Skeletal muscle tissue (tissue), 4 donors: ENCODE data around the gene TTC29. TPM values are rescaled to one million over a fixed set of nuclear protein-coding genes. Genes with fewer than 3 reads are reported as not detected.

Experiments used
- H3K27ac ChIP-seq: one replicate; pipeline ENCODE4 v1.7.0; 2013; ENCODE audit warnings: mild to moderate bottlenecking, low read depth, low read length, inconsistent platforms
- H3K27me3 ChIP-seq, 3 donors: one replicate each; pipeline ENCODE4 v1.7.0; 2013; ENCODE audit warnings: low read length in 3 of 3; ENCODE audit not compliant: control insufficient read depth in 3 of 3, insufficient read depth in 3 of 3
- H3K36me3 ChIP-seq, 3 donors: one replicate each; pipeline ENCODE4 v1.7.0; 2013; ENCODE audit warnings: low read length in 3 of 3; ENCODE audit not compliant: control insufficient read depth in 3 of 3, insufficient read depth in 3 of 3
- H3K4me1 ChIP-seq, 3 donors: one replicate each; pipeline ENCODE4 v1.7.0; 2013; ENCODE audit warnings: low read length in 3 of 3, mild to moderate bottlenecking in 3 of 3; ENCODE audit not compliant: control insufficient read depth in 3 of 3, insufficient read depth in 3 of 3
- H3K4me3 ChIP-seq, 3 donors: one replicate each; pipeline ENCODE4 v1.7.0; 2013; ENCODE audit warnings: low read length in 3 of 3
- H3K9ac ChIP-seq, 3 donors: one replicate each; pipeline ENCODE4 v1.7.0; 2013; ENCODE audit warnings: low read length in 3 of 3, mild to moderate bottlenecking in 3 of 3, moderate library complexity in 2 of 3, low read depth in 1 of 3
- H3K9me3 ChIP-seq, 3 donors: one replicate each; pipeline ENCODE4 v1.7.0; 2013; ENCODE audit warnings: low read length in 3 of 3; ENCODE audit not compliant: control insufficient read depth in 3 of 3
- total RNA-seq: library from RNA; depleted of rRNA; stranded (reverse); fragments of >200 nt; gene quantifications from one replicate; pipeline ENCODE4 v1.2.3, GENCODE V29; 2014
- donor health status: Osteomylitis.

The TTC29 gene
- total RNA-seq, 1 donor from 2014 or later, result 0.52 TPM

DNA sequence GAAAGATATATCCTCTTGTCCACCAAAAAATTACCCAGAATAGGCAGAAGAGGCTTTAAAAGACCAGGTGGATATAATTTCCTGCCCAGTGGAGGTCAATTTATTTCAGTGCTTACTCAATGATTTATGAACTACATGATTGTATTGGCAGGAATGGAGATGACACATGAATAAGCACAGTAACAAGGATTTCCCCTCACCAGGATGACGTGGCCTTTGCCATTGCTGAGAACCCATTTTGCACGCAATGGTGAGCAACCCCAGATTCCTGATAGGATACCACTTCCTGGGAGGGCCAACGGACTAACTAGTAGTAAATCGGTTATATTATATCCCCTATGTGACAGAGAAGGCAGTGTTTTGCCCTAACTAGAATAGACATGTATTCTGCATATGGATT is 11.6 kb upstream of the TTC29 start:
- Histone ChIP-seq H3K9me3 (no peaks in the 10 kb centered on the region), H3K9ac (no peak overlapping the region), H3K4me1 (no peaks in the 10 kb centered on the region), H3K4me3 (no peak overlapping the region), H3K27ac (no peak overlapping the region), H3K27me3 (peaks cover 0 to 2% (median 2%) of the 10 kb centered on the region in 3 donors), H3K36me3 (no peaks in the 10 kb centered on the region)

DNA sequence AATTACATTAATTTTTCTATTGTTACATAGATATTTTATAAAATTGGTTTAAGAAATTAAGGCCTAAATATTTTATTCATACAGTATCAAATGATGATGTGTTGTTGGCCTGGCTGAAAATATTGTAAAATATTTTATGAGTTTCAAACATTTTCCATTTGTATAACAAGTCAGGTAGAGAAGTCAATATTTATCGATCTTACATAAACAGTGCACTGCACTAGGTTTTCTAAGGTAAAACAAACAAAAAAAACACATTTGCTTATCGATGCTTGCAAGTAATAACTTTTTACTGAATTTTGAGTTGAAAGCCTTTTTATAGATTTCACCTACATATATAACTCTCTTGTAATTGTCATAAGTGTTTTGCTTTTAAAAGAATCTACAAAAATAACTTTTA is 7.2 kb upstream of the TTC29 start:
- no peaks in the 10 kb centered on the region for H3K9me3 ChIP-seq
- H3K36me3 ChIP-seq, result no peaks in the 10 kb centered on the region
- no peak overlapping the region for H3K4me3 ChIP-seq
- no peaks in the 10 kb centered on the region for H3K4me1 ChIP-seq
- peaks cover 0 to 5% (median 2%) of the 10 kb centered on the region in 3 donors for H3K27me3 ChIP-seq
- no peak overlapping the region for H3K27ac ChIP-seq
- no peak overlapping the region for H3K9ac ChIP-seq

DNA sequence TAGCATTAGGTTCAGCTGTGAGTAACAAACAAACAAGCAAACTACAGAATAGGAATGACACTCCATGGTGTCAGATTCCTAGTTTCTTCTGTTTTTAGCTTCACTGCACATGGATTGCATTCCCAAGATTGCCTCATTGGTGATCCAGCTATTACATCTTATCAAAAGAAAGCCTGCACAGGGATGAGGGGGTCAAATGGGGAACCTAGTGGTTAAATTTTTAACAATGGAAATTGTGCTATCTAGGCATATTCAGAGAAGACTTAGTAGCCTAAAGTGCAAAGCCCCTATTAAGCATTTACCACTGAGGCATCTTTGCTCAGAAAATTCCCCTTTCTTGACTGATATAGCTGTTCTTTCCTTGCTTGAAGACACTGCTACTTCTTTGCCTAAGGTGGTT is 3.9 kb upstream of the TTC29 start:
- no peak overlapping the region for H3K9ac ChIP-seq
- no peaks in the 10 kb centered on the region for H3K9me3 ChIP-seq
- no peaks in the 10 kb centered on the region for H3K36me3 ChIP-seq
- H3K27ac ChIP-seq, result no peak overlapping the region
- peaks cover 0 to 3% (median 0%) of the 10 kb centered on the region in 3 donors for H3K27me3 ChIP-seq
- no peak overlapping the region for H3K4me3 ChIP-seq
- peaks cover 8 to 12% (median 9%) of the 10 kb centered on the region in 3 donors for H3K4me1 ChIP-seq

DNA sequence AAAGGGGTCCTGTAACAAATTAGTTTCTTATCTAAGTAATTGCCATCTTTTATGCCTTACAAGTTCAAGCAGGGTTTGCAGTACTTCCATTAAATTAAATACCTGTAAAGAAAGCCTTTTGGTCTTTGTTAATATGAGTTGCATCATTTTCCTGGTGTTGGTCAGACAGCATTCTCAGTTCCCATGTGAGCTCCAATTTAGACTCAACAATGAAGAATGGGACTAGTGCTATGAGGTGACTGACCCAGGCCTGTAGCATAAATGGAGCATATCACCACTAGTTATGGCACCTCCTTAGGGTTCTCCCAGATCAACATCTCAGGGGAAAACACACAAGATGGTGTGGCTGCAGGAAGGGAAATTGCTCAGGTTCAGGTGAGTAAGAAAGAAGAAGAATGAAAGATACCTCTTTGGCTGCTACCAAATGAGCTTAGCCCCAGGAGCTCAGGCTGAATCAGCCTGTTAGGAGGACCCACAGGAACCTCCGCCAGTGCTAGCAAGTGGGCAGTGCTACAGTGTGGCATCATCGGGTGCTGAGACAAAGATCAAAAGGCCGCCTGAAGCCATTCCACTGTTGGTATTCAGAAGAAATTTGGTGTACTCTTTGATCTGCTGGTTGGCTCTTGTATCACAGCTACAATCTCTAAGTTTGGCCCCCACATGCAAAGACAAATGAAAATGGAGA is 1.8 kb downstream of the TTC29 start:
- no peaks in the 10 kb centered on the region for H3K36me3 ChIP-seq
- H3K4me1 ChIP-seq, result peaks cover 8 to 12% (median 9%) of the 10 kb centered on the region in 3 donors
- H3K27ac ChIP-seq, result no peak overlapping the region
- no peak overlapping the region for H3K4me3 ChIP-seq
- no peaks in the 10 kb centered on the region for H3K9me3 ChIP-seq
- H3K9ac ChIP-seq, result no peak overlapping the region
- H3K27me3 ChIP-seq, result peaks cover 0 to 3% (median 0%) of the 10 kb centered on the region in 3 donors

DNA sequence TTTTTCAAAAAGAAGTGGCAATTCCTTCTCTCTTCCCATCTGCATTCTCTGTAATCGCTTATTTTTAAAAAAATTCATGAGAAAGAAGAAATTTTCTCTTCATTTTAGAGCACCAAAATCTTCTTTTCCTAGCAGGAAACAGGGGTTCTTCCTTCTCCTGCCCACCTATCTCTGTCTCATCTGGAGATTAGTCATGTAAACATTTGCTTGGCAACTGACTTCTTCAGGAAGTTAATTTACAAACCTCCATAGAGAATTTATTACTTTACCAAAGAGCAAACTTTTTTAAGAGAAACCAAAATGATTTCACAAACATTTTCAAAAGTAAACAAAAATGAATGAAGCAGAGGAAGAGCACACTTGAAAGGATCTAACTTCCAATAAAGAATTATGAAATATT is 13.5 kb downstream of the TTC29 start:
- Histone ChIP-seq H3K9ac (no peak overlapping the region), H3K9me3 (no peaks in the 10 kb centered on the region), H3K27ac (no peak overlapping the region), H3K4me3 (no peak overlapping the region), H3K4me1 (no peaks in the 10 kb centered on the region), H3K36me3 (no peaks in the 10 kb centered on the region), H3K27me3 (no peaks in the 10 kb centered on the region)

DNA sequence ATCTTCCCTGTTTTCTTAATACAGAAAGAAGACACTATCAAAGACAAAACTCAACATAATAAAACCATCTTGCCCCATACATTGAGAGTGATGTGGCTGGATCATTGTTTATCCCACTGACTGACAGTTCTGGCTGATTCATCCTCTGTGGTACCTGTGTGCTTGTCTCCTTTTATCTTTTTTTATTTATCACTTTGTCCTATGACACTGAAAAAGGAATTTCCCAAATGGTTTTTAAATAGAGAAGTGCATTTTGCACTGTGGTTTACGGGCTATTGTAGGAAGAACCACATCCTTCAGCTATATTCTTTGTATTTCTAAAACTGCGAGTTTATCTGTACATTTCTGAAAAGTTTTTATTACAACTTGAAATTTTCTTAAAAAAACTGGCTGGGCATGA is 15.0 kb downstream of the TTC29 start:
- Histone ChIP-seq H3K27ac (no peak overlapping the region), H3K9ac (no peak overlapping the region), H3K36me3 (no peaks in the 10 kb centered on the region), H3K9me3 (no peaks in the 10 kb centered on the region), H3K4me3 (no peak overlapping the region), H3K27me3 (no peaks in the 10 kb centered on the region), H3K4me1 (no peaks in the 10 kb centered on the region)

DNA sequence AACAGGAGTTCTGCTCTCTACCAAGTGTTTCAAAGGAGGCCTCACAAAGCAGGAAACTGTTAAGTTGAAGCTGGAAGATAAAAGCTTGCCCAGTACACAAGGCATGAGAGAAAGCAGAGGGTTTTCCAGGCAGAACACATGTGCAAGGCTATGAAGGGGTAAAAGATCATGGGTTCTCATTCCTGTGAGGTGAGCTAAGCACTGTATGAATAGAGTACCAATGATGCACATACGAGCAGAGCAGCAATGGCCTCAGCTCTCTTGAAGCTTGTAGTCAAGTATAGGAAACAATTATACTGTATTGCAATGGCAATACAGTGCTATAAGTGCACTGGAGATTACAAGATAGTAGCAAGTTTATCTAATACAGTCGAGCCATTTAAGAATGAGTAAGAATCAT is 18.0 kb downstream of the TTC29 start:
- Histone ChIP-seq H3K27me3 (no peaks in the 10 kb centered on the region), H3K4me3 (no peak overlapping the region), H3K27ac (no peak overlapping the region), H3K36me3 (no peaks in the 10 kb centered on the region), H3K4me1 (no peaks in the 10 kb centered on the region), H3K9me3 (no peaks in the 10 kb centered on the region), H3K9ac (no peak overlapping the region)

DNA sequence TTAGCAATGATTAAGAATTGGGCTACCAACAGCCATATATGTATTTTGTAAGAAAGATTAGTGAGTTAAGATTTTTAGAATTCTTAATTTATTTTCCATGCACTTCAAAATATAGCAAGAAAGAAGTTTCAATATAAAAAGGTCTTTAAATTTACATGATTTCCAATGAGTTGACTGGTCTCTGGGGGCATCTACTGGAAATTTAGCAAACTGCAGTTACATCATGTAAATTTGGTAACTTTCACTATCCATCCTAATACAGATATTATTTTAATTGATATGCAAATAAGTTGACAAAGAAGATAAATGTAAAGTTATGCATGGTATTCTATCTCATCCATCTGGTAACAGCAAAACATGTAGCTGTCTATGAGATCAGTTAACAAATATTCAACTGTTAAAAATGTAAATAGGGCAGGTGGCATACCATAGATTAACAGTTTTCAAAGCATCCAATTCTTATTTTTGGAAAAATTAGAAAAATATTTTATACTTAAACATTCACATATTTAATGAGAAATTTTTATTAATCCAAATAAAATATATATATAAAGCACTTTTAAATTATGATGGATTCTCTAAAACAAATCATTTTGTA is 29.1 kb downstream of the TTC29 start:
- no peaks in the 10 kb centered on the region for H3K4me1 ChIP-seq
- no peak overlapping the region for H3K27ac ChIP-seq
- H3K4me3 ChIP-seq, result no peak overlapping the region
- no peaks in the 10 kb centered on the region for H3K36me3 ChIP-seq
- no peak overlapping the region for H3K9ac ChIP-seq
- no peaks in the 10 kb centered on the region for H3K27me3 ChIP-seq
- no peaks in the 10 kb centered on the region for H3K9me3 ChIP-seq

DNA sequence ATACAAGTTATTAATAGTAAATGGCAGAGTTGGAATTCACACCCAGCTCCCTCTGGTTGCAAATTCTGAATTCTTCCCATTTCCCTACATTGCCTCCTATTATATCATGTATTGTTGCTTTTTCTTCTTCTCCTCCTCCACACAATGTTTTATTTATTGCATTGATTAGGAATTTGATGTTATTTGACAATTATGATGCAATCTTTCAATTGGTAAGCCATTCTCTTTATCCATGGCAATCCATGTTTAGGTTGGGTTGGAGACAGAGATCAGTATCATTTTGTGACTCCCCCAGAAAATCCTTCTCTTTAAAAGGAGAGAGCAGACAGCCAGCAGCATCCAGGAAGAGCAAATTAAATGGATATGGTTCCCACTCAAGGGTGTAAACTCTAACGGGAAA is 30.5 kb downstream of the TTC29 start:
- Histone ChIP-seq H3K9ac (no peak overlapping the region), H3K9me3 (no peaks in the 10 kb centered on the region), H3K27ac (no peak overlapping the region), H3K36me3 (no peaks in the 10 kb centered on the region), H3K4me1 (no peaks in the 10 kb centered on the region), H3K27me3 (no peaks in the 10 kb centered on the region), H3K4me3 (no peak overlapping the region)

DNA sequence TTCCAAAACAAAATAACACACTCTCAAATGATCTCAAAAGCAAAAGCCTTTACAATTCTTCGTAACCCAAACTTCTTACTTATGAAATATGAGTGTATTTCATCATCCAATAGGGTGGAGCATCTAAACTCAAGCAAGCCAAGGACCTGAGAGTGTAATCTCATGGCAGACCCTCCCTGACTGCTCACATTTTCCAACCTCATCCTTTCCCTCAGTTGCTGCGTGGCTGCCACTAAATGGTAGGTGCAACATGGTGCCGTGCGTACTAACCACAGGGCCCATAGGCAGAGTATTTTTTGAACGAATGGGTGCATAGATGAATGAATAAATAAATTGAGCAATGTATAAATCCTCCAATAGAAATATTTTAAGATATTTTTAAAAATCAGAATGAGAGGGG is 45.4 kb downstream of the TTC29 start:
- no peak overlapping the region for H3K27ac ChIP-seq
- no peak overlapping the region for H3K9ac ChIP-seq
- no peaks in the 10 kb centered on the region for H3K27me3 ChIP-seq
- H3K36me3 ChIP-seq, result no peaks in the 10 kb centered on the region
- H3K9me3 ChIP-seq, result peaks cover 0 to under 1% (median 0%) of the 10 kb centered on the region in 3 donors
- H3K4me1 ChIP-seq, result no peaks in the 10 kb centered on the region
- no peak overlapping the region for H3K4me3 ChIP-seq
